Activated CD8-positive, alpha-beta memory T cell treated with anti-CD3 and anti-CD28 coated beads for 1 hour (primary cell): Measurements from ENCODE around the gene ZNF33A.
"Not testable (repeated sequence)": the region's sequence is repeated elsewhere in the genome, so short reads cannot be mapped to it uniquely, and the experiment has no call there.

Source experiments
- DNase-seq, 2 donors: peaks; one replicate each; pipeline ENCODE4 v3.0.0-alpha.2; 2020; ENCODE audit warnings: low read depth in 1 of 2; ENCODE audit errors: extremely low read depth in 1 of 2

The ZNF33A gene

DNA sequence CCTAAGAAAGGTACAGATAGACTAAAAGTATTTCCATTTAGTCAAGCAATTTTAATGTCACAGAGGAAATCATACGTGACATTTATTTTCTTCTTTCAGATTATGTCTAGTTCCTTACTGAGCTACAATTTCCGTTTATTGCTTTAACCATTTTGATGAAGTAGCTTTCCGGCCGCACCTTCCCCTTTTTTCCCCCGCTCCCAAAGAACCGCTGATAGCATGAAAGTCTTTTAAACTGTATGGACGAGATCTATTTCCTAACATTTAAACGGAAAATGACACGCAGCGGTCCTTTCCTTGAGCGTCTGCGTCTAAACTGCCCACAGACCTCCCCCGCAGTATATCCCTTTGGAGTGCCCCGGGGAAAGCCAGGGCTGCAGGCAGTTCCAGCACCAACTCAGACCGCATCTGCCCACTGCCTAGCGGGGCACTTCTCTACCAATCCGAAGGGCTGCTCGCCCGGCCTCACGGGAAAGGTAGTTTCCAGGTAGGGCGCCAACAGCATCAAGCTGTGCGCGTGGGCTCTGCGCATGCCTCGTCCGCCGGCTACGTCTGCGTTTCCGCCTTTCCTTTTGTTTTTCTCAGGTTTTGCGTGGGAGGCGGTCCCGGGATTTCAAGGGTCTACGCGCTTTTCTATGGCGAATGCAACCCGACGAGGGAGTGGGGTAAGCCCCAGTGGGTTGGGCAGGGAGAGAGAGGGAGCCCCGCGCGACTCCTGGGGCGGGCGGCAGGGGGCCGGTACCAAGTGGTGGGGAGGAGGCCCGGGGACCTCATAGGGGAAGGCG, at the start of gene ZNF33A:
Gene ZNF33A (plus strand): TSS at position 557 of the 785 bp plus-strand sequence. CDS start 1,667 bp downstream, outside the sequence.
- DNase-seq: peak; percentile 80 to 86

DNA sequence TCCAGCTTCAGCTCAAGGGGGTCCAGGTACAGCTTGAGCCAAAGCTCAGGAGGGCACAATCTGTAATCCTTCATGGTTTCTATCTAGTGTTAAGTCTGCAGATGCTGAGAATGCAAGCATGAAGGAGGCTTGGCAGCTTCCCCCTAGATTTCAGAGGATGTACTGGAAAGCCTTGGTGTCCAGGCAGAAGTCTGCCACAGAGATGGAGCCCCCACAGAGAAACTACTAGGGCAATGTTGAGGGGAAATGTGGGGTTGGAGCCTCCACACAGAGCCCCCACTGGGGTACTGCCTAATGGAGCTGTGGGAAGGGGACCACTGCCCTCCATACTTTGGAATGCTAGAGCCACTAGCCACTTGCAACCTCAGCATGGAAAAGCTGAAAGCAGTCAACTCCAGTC, 45.5 kb upstream of the ZNF33A start:
- no peak for DNase-seq

- DNase-seq: no peak
Observed at GRCh38 chr10:37972396-37972795, 38.1 kb upstream of the ZNF33A start.

DNA sequence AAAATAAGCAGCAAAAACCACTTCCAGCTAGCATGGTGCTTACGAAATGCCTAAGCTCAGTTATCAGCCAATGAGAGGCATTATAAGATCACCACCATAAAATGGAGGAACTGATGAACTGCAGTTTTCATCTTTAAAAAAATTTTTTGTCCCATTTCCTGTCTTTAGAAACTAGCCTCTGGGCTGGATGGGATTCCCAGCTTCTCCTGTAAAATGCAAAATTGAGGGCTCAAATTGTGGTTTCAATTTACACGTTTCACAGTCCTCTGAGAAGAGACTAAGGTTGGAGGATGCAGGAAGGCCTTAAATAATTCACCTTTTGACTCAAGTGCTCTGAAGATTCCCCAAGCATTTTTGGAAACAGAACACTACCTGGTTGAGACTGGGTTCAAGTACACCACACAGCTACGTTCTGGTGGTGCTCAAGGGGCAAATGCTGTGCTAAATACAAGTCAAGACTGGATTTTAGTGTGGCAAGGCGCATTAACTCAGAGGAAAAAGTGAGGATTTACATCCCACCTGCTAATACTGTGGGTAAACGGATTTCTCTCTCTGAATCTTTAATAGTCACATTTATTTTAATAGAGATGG, 35.0 kb upstream of the ZNF33A start:
- DNase-seq: no peak

DNA sequence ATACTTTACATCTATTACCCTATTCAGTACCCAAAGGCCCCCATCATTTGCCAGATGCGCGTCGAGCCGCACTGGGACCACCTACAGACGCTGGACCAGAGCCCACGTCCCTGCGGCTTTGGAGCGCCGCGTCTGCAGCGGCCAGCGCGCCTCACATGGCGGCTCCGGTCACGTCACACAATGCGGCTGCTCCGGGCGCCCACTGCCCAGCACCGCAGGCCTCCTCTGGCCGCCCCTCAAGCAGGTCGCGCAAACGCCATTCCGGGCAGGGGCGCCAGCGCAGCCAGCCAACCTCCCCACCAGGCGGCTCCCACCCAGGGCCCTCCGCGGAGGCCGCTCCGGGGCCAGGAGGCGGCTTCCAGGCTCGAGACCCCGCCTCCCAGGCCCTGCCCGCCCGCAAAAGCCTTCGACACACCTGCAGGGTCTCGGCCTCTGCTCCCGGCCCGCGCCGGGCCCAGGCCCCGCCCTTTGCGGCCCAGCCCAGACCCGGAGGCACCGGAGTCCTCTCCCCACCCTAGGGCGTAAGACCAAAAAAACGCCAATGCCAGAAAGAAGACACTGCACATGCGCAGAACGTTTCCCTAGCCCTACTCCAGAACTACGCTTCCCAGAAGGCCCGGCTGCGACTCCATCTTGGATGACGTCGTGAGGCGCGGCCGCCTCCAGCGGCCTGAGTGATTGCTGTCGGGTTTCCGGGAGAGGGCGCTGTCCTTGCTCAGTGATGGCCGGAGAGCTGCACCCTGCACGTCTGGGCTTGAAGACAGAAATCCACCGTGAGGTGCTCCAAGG, 34.2 kb upstream of the ZNF33A start, which contains the start of gene ZNF25:
Gene ZNF25 (minus strand): TSS at position 557 of the 789 bp plus-strand sequence. CDS start 4,925 bp downstream, outside the sequence.
- DNase-seq: peak; percentile 94 to 96

DNA sequence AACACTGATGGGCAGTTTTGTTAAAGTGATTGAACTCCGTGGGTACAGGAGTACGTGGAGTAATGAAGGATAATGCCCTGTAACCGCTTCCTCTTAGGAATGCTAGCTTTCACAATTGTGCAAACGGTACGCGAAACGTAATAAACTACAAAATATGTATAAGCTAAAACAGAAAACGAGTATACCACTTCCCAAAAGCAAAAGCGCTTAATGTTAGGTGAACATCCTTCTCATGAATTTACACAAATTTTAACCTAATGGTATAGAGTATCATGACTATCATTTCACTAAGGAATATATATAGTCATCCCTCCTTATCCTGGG, 33.6 kb upstream of the ZNF33A start:
- no peak for DNase-seq

DNA sequence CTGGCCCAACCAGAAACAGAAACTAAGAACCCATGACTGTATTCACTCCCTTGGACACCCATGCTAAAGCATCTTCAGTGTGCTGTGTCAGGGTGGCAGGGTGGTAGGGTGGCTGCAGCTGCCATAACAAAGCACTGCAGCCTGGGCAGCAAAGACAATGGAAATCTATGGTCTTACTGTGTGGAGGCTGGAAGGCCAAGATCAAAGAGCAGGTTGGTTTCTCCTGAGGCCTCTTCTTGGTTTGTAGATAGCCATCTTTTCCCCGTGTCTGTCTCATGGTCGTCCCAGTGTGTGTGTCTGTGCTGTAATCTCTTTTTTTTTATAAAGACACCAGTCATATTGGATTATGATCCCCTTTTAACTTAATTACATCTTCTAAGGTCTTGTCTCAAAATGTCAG, 18.8 kb upstream of the ZNF33A start:
- DNase-seq: no peak

- no peak for DNase-seq
Observed at GRCh38 chr10:37992083-37992482, 18.4 kb upstream of the ZNF33A start.

DNA sequence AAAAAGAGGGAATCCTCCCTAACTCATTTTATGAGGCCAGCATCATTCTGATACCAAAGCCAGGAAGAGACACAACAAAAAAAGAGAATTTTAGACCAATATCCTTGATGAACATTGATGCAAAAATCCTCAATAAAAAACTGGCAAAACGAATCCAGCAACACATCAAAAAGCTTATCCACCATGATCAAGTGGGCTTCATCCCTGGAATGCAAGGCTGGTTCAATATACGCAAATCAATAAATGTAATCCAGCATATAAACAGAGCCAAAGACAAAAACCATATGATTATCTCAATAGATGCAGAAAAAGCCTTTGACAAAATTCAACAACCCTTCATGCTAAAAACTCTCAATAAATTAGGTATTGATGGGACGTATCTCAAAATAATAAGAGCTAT, 11.6 kb upstream of the ZNF33A start:
- DNase-seq: not testable (repeated sequence)

- not testable (repeated sequence) for DNase-seq
Observed at GRCh38 chr10:38000474-38000873, 10.0 kb upstream of the ZNF33A start.

GRCh38 chr10:38003026-38003425, 7.4 kb upstream of the ZNF33A start:
- no peak for DNase-seq

- DNase-seq: no peak
Observed at GRCh38 chr10:38003588-38003987, 6.9 kb upstream of the ZNF33A start.

DNA sequence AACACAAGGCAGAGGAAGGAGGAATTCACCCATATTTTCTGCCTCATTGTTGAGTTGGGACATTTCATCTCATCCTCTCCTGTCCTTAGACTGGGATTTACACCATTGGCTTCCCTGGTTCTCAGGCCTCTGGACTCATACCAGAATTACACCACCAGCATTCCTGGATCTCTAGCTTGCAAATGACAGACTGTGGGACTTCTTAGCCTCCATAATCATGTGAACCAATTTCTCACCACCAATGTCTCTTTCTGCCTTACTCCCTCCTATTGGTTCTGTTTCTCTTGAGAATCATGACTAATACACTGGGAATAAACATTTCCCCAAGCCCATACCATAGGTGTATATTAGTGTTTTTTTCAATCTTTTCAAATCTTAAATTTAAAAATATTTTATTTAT, 2.9 kb upstream of the ZNF33A start:
- no peak for DNase-seq

DNA sequence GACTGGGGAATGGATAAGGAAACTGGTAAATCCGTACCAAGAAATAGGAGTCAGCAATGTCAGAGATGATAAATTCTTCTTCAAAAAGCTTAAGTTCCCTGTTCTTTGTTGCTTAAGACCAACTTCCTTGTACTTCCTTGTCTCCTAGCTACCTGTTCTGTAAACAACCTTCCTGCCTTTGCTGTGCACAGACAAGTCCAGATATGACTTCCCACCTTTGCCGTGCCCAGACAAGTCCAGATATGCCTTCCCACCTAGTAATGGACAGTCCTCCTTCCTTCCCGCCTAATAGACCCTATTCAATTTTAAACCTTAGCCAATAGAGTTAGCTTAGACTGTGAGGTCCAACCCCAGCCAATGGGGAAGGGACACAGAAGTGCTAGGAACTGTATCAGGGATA, 2.5 kb upstream of the ZNF33A start:
- no peak for DNase-seq

DNA sequence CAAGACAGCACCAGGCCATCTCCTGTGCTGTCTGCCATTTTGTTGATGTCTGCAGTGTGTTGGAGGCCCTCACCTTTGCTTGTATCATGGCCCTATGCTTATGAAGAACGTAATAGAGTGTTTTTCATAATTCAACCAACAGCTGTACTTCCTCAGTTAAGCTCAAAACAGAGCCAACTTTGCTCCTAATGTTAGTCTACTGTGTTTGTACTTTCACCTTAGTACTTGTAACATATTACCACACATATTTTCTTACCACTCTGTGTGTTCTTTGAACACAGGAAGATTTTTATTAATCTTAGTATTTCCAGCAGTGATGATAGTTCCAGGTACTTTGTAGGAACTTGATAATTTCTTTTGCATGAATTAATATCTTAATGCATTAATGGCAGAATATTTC, 5.9 kb downstream of the ZNF33A start:
- no peak for DNase-seq

DNA sequence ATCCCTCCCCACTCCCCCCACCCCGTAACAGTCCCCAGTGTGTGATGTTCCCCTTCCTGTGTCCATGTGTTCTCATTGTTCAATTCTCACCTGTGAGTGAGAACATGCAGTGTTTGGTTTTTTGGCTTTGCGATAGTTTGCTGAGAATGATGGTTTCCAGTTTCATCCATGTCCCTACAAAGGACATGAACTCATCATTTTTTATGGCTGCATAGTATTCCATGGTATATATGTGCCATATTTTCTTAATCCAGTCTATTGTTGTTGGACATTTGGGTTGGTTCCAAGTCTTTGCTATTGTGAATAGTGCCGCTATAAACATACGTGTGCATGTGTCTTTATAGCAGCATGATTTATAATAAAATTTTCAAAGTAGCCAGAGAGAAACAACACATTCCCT, 8.6 kb downstream of the ZNF33A start:
- not testable (repeated sequence) for DNase-seq

DNA sequence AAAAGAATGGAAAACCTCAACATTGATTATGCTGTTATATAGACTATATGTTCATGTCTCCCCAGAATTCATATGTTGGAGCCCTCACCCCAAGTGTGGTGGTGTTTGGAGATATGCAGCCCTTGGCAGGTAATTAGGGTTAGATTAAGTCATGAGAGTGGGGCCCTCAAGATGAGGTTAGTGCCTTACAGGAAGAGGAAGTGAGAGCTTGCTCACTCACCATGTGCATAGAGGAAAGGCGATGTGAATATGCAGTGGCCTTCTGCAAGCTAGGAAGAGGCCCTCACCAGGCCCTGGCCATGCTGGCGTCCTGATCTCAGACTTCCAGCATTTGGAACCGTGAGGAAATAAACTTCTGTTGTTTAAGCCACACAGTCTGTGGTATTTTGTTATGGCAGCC, 14.8 kb downstream of the ZNF33A start:
- no peak for DNase-seq

DNA sequence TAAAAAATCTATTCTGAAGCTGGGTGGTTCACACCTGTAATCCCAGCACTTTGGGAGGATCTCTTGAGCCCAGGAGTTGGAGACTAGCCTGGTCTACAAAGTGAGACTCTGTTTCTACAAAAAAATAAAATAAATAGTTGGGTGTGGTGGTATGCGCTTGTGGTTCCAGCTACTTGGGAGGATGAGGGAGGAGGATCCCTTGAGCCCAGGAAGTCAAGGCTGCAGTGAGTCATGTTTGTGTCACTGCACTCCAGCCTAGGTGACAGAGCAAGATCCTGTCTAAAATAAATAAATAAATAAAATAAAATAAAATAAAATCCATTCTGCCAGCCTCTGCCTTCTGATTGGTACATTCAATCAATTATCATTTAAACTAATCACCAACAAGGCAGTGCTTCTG, 17.5 kb downstream of the ZNF33A start:
- no peak for DNase-seq

GRCh38 chr10:38032886-38033285, 22.4 kb downstream of the ZNF33A start:
- DNase-seq: no peak

DNA sequence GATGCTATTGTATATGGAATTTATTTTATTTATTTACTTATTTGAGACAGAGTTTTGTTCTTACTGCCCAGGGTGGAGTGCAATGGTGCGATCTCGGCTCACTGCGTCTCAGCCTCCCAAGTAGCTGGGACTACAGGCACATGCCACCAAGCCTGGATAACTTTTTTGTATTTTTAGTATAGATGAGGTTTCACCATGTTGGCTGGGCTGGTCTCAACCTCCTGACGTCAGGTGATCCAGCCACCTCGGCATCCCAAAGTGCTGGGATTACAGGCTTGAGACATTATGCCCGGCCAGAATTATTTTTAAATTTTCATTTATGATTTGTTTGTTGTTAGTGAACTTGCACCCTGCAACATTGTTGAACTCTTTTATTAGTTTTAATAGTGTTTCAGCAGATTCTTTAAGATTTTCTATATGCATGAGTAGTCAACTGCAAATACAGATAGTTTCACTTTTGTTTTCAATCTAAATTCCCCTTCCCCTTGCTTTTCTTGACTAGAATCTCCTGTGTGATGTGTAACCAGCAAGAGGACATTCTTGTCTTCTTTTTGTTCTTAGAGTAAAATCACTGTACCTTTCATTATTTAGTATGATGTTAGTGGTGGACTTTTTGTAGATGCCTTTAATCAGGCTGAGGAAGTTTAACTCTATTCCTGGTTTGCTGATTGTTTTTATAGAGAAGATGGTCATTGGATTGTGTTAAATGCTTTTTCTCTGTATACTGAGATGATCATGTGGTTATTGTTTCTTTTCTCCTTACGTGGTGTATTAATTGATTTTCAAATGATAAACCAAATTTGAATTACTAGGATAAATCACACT, 27.8 kb downstream of the ZNF33A start:
- no peak for DNase-seq

GRCh38 chr10:38038932-38039245, 28.4 kb downstream of the ZNF33A start:
- DNase-seq: no peak
